Fibroblast of villous mesenchyme (primary cell): ENCODE data around the gene ARMC5. TPM values are rescaled to one million over a fixed set of nuclear protein-coding genes. Genes with fewer than 3 reads are reported as not detected.

ENCODE experiments used
- DNase-seq: peaks from one replicate; pipeline ENCODE4 v3.0.0-alpha.2; 2010; ENCODE audit warnings: low read depth
- H3K4me3 ChIP-seq: 2 replicates; pipeline ENCODE4 v1.5.1; 2011; ENCODE audit warnings: low read depth, mild to moderate bottlenecking, low read length
- CTCF ChIP-seq: IDR thresholded peaks from 2 replicates; pipeline ENCODE4 v1.5.1; 2012; ENCODE audit warnings: low read depth, mild to moderate bottlenecking, low read length; ENCODE audit not compliant: insufficient read depth
- total RNA-seq: library from RNA; depleted of rRNA; stranded (reverse); fragments of >200 nt; gene quantifications from 2 replicates; pipeline ENCODE4 v1.2.3, GENCODE V29; 2012

Gene ARMC5
- total RNA-seq, 1 donor: 8.6 TPM

DNA sequence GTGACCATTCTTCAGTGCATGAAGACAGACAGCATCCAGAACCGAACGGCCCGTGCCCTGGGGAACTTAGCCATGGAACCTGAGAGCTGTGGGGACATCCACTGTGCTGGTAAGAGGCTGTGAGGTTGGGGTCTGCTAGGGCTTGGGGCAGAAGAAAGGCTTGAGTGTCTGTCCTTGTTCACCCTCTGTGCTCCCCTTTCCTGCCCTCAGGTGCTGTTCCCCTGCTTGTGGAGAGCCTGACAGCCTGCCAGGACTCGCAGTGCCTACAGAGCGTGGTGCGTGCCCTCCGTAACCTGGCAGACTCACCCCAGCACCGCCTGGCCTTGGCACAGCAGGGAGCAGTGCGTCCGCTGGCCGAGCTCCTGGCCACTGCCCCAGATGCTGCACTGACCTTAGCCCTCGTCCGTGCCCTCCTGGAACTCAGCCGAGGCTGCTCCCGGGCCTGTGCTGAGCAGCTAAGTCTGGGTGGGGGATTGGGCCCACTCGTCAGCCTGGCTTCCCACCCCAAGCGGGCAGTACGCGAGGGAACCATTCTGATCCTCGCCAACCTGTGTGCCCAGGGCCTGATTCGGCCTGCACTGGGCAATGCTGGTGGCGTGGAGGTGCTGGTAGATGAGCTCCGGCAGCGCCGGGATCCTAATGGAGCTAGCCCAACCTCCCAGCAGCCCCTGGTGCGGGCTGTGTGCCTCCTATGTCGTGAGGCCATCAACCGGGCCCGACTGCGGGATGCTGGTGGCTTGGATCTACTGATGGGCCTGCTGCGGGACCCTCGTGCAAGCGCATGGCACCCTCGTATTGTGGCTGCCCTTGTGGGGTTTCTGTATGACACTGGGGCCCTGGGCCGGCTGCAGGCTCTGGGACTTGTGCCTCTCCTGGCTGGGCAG lies 2.9 kb downstream of the ARMC5 start:
- no peak for DNase-seq
- TF ChIP-seq CTCF: no peak
- H3K4me3 ChIP-seq: no peak overlapping the region

DNA sequence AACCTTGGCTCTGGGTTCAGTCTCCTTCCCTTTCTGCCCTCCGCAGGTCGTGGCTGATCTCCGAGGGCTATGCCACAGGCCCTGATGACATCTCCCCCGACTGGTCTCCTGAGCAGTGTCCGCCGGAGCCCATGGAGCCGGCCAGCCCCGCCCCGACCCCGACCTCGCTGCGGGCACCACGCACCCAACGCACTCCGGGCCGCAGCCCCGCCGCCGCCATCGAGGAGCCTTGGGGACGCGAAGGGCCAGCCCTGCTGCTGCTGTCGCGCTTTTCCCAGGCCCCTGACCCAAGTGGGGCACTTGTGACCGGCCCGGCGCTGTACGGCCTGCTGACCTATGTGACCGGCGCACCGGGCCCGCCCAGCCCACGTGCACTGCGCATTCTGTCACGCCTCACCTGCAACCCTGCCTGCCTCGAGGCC lies 5.1 kb downstream of the ARMC5 start:
- DNase-seq: no peak
- TF ChIP-seq CTCF: no peak
- no peak overlapping the region for H3K4me3 ChIP-seq

GRCh38 chr16:31464781-31465260 lies 5.5 kb downstream of the ARMC5 start:
- DNase-seq: no peak
- no peak for TF ChIP-seq CTCF
- no peak overlapping the region for H3K4me3 ChIP-seq

DNA sequence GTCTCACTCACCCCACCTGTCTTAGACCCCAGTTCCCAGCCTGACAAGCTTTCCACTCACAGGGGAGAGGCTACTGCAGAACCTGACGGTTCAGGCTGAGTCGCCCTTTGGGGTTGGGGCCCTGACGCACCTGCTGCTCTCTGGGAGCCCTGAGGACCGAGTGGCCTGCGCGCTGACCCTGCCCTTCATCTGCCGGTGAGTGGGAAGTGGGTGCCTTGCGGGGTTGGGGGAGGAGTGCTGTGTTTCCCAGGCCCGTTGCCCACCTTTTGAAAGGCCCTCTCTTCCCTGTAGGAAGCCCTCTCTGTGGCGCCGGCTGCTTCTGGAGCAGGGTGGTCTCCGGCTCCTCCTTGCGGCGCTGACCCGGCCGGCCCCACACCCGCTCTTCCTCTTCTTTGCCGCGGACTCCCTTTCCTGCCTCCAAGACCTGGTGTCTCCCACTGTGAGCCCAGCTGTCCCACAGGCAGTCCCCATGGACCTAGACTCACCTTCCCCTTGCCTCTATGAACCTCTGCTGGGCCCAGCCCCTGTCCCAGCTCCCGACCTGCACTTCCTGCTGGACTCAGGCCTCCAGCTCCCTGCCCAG lies 6.6 kb downstream of the ARMC5 start:
- TF ChIP-seq CTCF: no peak
- no peak for DNase-seq
- no peak overlapping the region for H3K4me3 ChIP-seq

DNA sequence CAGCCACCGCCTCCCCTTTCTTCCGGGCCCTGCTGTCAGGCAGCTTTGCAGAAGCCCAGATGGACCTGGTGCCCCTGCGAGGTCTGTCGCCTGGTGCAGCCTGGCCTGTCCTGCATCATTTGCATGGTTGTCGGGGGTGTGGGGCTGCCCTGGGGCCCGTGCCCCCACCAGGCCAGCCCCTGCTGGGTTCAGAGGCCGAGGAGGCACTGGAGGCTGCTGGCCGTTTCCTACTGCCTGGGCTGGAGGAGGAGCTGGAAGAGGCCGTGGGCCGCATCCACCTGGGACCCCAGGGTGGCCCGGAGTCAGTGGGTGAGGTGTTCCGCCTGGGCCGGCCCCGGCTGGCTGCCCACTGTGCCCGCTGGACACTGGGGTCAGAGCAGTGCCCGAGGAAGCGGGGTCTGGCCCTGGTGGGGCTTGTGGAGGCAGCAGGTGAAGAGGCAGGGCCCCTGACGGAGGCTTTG lies 7.1 kb downstream of the ARMC5 start:
- TF ChIP-seq CTCF: no peak
- no peak for DNase-seq
- no peak overlapping the region for H3K4me3 ChIP-seq

DNA sequence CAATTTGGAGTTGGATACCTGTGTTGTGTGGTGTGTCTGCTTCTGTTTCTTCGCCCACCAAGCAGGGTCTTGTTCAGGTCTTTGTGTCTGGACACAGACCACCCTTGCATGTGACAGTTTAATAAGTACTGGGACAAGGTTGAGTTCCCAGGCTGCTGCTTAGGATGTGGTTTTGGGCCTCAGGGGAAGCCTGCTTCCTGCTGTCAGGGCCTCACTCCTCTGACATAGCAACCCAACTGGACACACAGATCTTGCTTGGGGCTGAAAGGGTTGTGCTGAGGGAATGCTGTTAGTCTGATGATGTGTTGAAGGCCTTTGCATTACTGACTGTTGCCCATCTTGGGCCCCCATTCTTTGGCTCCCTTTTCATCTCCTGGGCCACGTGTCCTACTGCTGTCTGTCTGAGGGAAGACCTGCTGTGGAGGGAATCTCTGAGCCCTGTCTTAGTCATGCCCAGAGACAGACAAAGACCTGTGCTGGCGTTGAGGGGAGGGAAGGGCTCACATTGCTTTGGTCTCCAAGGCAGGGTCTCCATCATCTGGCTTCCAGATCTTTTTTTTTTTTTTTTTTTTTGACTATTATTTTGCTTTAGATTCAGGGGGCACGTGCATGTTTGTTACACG lies 8.0 kb downstream of the ARMC5 start:
- TF ChIP-seq CTCF: no peak
- no peak for DNase-seq
- no peak overlapping the region for H3K4me3 ChIP-seq
